ENCODE data around the gene TBL1Y. TPM values are rescaled to one million over a fixed set of nuclear protein-coding genes. Genes with fewer than 3 reads are reported as not detected.

Gene TBL1Y
- total and polyA plus RNA-seq, 2 experiments from 2014 or later = 2.6 to 5.8 TPM

- TF ChIP-seq ZNF462 (CRISPR knock-in tag; IDR thresholded peaks at IDR 0.05) (no peak), EZH2 (IDR thresholded peaks at IDR 0.05; ENCODE audit: low read depth, unreplicated experiment) (no peak), CREB1 (CRISPR knock-in tag; IDR thresholded peaks at IDR 0.05; ENCODE audit: low read depth) (no peak), JUNB (IDR thresholded peaks at IDR 0.05; ENCODE audit: unreplicated experiment) (no peak), CTCF (conservative IDR thresholded peaks at IDR 0.05; ENCODE audit: low read depth in 2 of 2) (no peak), POLR2AphosphoS5 (IDR thresholded peaks at IDR 0.05; ENCODE audit: low read depth) (no peak), ETS1 (IDR thresholded peaks at IDR 0.05) (no peak)
Observed at GRCh38 chrY:7016521-7016920, 106.0 kb downstream of the TBL1Y start (continued).

All from GM23338 (cell line).